GM19351 (cell line): ENCODE data around the gene MYCN.
"Not testable (repeated sequence)": the region's sequence is repeated elsewhere in the genome, so short reads cannot be mapped to it uniquely, and the experiment has no call there.

Experiments
- ATAC-seq: cut with Tn5 transposase; IDR thresholded peaks from one replicate; pipeline ENCODE4 v1.9.1; 2021; ENCODE audit warnings: mild to moderate bottlenecking, moderate library complexity; ENCODE audit not compliant: unreplicated experiment

Gene MYCN

GRCh38 chr2:15939854-15940660 lies at the start of gene MYCN:
MYCN (plus strand) TSS chr2:15940550; CDS start chr2:15942065, 1,515 bp downstream.
- no peak for ATAC-seq

- no peak for ATAC-seq
These were observed 49.1 kb upstream of the MYCN start for GRCh38 chr2:15890936-15891905.

GRCh38 chr2:15892151-15892880 lies 48.0 kb upstream of the MYCN start:
- ATAC-seq = no peak

- no peak for ATAC-seq
These were observed 47.3 kb upstream of the MYCN start for GRCh38 chr2:15893085-15893484.

- ATAC-seq = no peak
These were observed 46.5 kb upstream of the MYCN start for GRCh38 chr2:15893689-15894480.

- no peak for ATAC-seq
These were observed 45.7 kb upstream of the MYCN start for GRCh38 chr2:15894481-15895144.

- ATAC-seq = no peak
These were observed 44.5 kb upstream of the MYCN start for GRCh38 chr2:15895615-15896469.

- no peak for ATAC-seq
These were observed 43.5 kb upstream of the MYCN start for GRCh38 chr2:15896859-15897258.

GRCh38 chr2:15897431-15898098 lies 42.8 kb upstream of the MYCN start:
- no peak for ATAC-seq

- ATAC-seq = no peak
These were observed 41.1 kb upstream of the MYCN start for GRCh38 chr2:15899327-15899612.

- ATAC-seq = no peak
These were observed 40.4 kb upstream of the MYCN start for GRCh38 chr2:15899751-15900493.

GRCh38 chr2:15901095-15901807 lies 39.1 kb upstream of the MYCN start:
- ATAC-seq = no peak

- no peak for ATAC-seq
These were observed 38.6 kb upstream of the MYCN start for GRCh38 chr2:15901808-15902130.

GRCh38 chr2:15903910-15904309 lies 36.4 kb upstream of the MYCN start:
- ATAC-seq = not testable (repeated sequence)

GRCh38 chr2:15905267-15905645 lies 35.1 kb upstream of the MYCN start:
- ATAC-seq = no peak

- ATAC-seq = no peak
These were observed 34.3 kb upstream of the MYCN start for GRCh38 chr2:15905986-15906491.

GRCh38 chr2:15906778-15907177 lies 33.6 kb upstream of the MYCN start:
- no peak for ATAC-seq
